DND-41 (cell line): ENCODE measurements around the gene TTC24.

ENCODE experiments used
- CTCF ChIP-seq: IDR thresholded peaks from 2 replicates; pipeline ENCODE4 v1.5.1; 2012; ENCODE audit warnings: borderline replicate concordance, low read length, moderate library complexity, mild to moderate bottlenecking; ENCODE audit not compliant: poor library complexity, severe bottlenecking; ENCODE audit errors: extremely low read depth
- EZH2 ChIP-seq: IDR thresholded peaks from 3 replicates; pipeline ENCODE4 v1.6.1; 2012; ENCODE audit warnings: borderline replicate concordance, low read depth, mild to moderate bottlenecking, moderate library complexity, low read length, inconsistent platforms; ENCODE audit not compliant: severe bottlenecking

GRCh38 chr1:156532374-156532773 is 47.1 kb upstream of the TTC24 start:
- TF ChIP-seq CTCF (no peak), EZH2 (no peak)
